HG03066 (cell line): Measurements from ENCODE around the gene PRM2.

Source experiments
- ATAC-seq: cut with Tn5 transposase; IDR thresholded peaks from one replicate; pipeline ENCODE4 v1.9.1; 2021; ENCODE audit warnings: low read depth; ENCODE audit not compliant: unreplicated experiment

Gene PRM2

GRCh38 chr16:11250786-11251524 is 25.3 kb downstream of the PRM2 start:
- ATAC-seq = no peak

GRCh38 chr16:11250091-11250785 is 26.0 kb downstream of the PRM2 start:
- no peak for ATAC-seq

- ATAC-seq = no peak
These were observed 26.8 kb downstream of the PRM2 start for GRCh38 chr16:11249233-11250061.

GRCh38 chr16:11248133-11248532 is 28.1 kb downstream of the PRM2 start:
- ATAC-seq = no peak

- no peak for ATAC-seq
These were observed 30.3 kb downstream of the PRM2 start for GRCh38 chr16:11245988-11246387.

GRCh38 chr16:11245222-11245737 is 31.0 kb downstream of the PRM2 start:
- ATAC-seq = no peak

GRCh38 chr16:11242658-11243057 is 33.6 kb downstream of the PRM2 start:
- ATAC-seq = no peak

- ATAC-seq = no peak
These were observed 34.6 kb downstream of the PRM2 start for GRCh38 chr16:11241480-11242204.

GRCh38 chr16:11240636-11241473 is 35.4 kb downstream of the PRM2 start:
- no peak for ATAC-seq

GRCh38 chr16:11239644-11240632 is 36.3 kb downstream of the PRM2 start:
- ATAC-seq = no peak

GRCh38 chr16:11238272-11239202 is 37.7 kb downstream of the PRM2 start:
- ATAC-seq = no peak

GRCh38 chr16:11236461-11237254 is 39.6 kb downstream of the PRM2 start:
- no peak for ATAC-seq

GRCh38 chr16:11235703-11235991 is 40.6 kb downstream of the PRM2 start:
- ATAC-seq = no peak

GRCh38 chr16:11234884-11235702 is 41.2 kb downstream of the PRM2 start:
- ATAC-seq = no peak

- ATAC-seq = no peak
These were observed 42.4 kb downstream of the PRM2 start for GRCh38 chr16:11233727-11234376.
